Endodermal cell (in vitro differentiated cells): ENCODE measurements around the gene PYGB. TPM values are rescaled to one million over a fixed set of nuclear protein-coding genes. Genes with fewer than 3 reads are reported as not detected.

Experiments used
- DNase-seq: peaks from one replicate; pipeline ENCODE4 v3.0.0-alpha.2; 2017
- H3K27ac ChIP-seq: 2 replicates; pipeline ENCODE4 v1.5.1; 2013; ENCODE audit warnings: mild to moderate bottlenecking, low read depth, low read length, moderate library complexity
- H3K27me3 ChIP-seq: 2 replicates; pipeline ENCODE4 v1.6.1; 2013; ENCODE audit warnings: mild to moderate bottlenecking, low read length, moderate library complexity; ENCODE audit not compliant: insufficient read depth, control insufficient read depth, poor library complexity, severe bottlenecking
- H3K36me3 ChIP-seq: 2 replicates; pipeline ENCODE4 v1.7.0; 2013; ENCODE audit warnings: mild to moderate bottlenecking, low read length, moderate library complexity; ENCODE audit not compliant: control insufficient read depth, insufficient read depth
- H3K4me1 ChIP-seq: one replicate; pipeline ENCODE4 v1.7.0; 2013; ENCODE audit warnings: low read length; ENCODE audit not compliant: control insufficient read depth, insufficient read depth
- H3K4me3 ChIP-seq: 2 replicates; pipeline ENCODE4 v1.5.1; 2013; ENCODE audit warnings: mild to moderate bottlenecking, low read length, moderate library complexity
- H3K9ac ChIP-seq: 2 replicates; pipeline ENCODE4 v1.6.1; 2013; ENCODE audit warnings: mild to moderate bottlenecking, low read length, moderate library complexity; ENCODE audit not compliant: poor library complexity, severe bottlenecking; ENCODE audit errors: extremely low read depth
- H3K9me3 ChIP-seq: 2 replicates; pipeline ENCODE4 v1.6.1; 2013; ENCODE audit warnings: mild to moderate bottlenecking, low read length, moderate library complexity; ENCODE audit not compliant: control insufficient read depth
- H3K27ac Mint-ChIP-seq: 2 replicates; pipeline ENCODE4 v1.8.0; 2020; ENCODE audit warnings: mixed read lengths
- H3K27me3 Mint-ChIP-seq: 2 replicates; pipeline ENCODE4 v1.8.0; 2021; ENCODE audit warnings: mild to moderate bottlenecking, mixed read lengths; ENCODE audit not compliant: insufficient read depth
- H3K36me3 Mint-ChIP-seq: 2 replicates; pipeline ENCODE4 v1.8.0; 2020; ENCODE audit warnings: low read depth, mixed read lengths
- H3K4me1 Mint-ChIP-seq: 2 replicates; pipeline ENCODE4 v1.8.0; 2020; ENCODE audit warnings: mixed read lengths
- H3K4me3 Mint-ChIP-seq: 2 replicates; pipeline ENCODE4 v1.8.0; 2020; ENCODE audit warnings: mild to moderate bottlenecking, moderate library complexity, mixed read lengths
- H3K9me3 Mint-ChIP-seq: 2 replicates; pipeline ENCODE4 v1.8.0; 2020; ENCODE audit warnings: mild to moderate bottlenecking, mixed read lengths
- CTCF ChIP-seq: fragments of 200-600 bp; sonication (generic); conservative IDR thresholded peaks from 2 replicates; pipeline ENCODE4 v1.5.0; 2021; ENCODE audit warnings: antibody characterized with exemption, mild to moderate bottlenecking
- WGBS, 2 experiments: methylation state at CpG; one replicate each; pipeline versions ENCODE4 v1.1.5 to v1.1.7; 2013; ENCODE audit warnings: missing lambda C conversion rate in 2 of 2, mixed read lengths in 1 of 2; ENCODE audit not compliant: insufficient coverage in 1 of 2, insufficient read length in 1 of 2; 5-methylcytosine and 5-hydroxymethylcytosine counted together
- total RNA-seq, 2 donors: library from RNA; stranded (reverse); fragmentation: NEBNext Ultra II Directional in 1 of 2; extraction: Animal tissue kit (Norgen Biotek cat#: 25700) in 1 of 2; gene quantifications; 2 replicates in 1 of 2; 3 replicates in 1 of 2; pipeline ENCODE4 v1.2.1, GENCODE V29; 2021

Gene PYGB
- total RNA-seq, 2 donors from 2014 or later: 59.3 to 66.8 TPM

- H3K27me3 Mint-ChIP-seq: peaks cover 15% of the 10 kb centered on the region
- H3K4me1 Mint-ChIP-seq: peaks cover 36% of the 10 kb centered on the region
- no peak overlapping the region for H3K9ac ChIP-seq
- no peak overlapping the region for H3K4me3 ChIP-seq
- H3K27ac Mint-ChIP-seq: no peak overlapping the region
- peak; percentile 10 for DNase-seq
- no peaks in the 10 kb centered on the region for H3K36me3 ChIP-seq
- no peak for TF ChIP-seq CTCF
- H3K27ac ChIP-seq: no peak overlapping the region
- peaks cover 5% of the 10 kb centered on the region for H3K9me3 Mint-ChIP-seq
- H3K4me3 Mint-ChIP-seq: no peak overlapping the region
- no peaks in the 10 kb centered on the region for H3K36me3 Mint-ChIP-seq
- H3K4me1 ChIP-seq: no peaks in the 10 kb centered on the region
- H3K9me3 ChIP-seq: peaks cover 10% of the 10 kb centered on the region
- H3K27me3 ChIP-seq: no peaks in the 10 kb centered on the region
Observed at GRCh38 chr20:25243416-25243979, 4.4 kb upstream of the PYGB start.

GRCh38 chr20:25244976-25245375, 2.9 kb upstream of the PYGB start:
- H3K27me3 ChIP-seq: no peaks in the 10 kb centered on the region
- Mint-ChIP-seq H3K36me3 (no peaks in the 10 kb centered on the region), H3K27ac (no peak overlapping the region), H3K4me1 (peaks cover 46% of the 10 kb centered on the region), H3K27me3 (peaks cover 13% of the 10 kb centered on the region), H3K4me3 (no peak overlapping the region), H3K9me3 (peaks cover 5% of the 10 kb centered on the region)
- H3K9me3 ChIP-seq: peaks cover 10% of the 10 kb centered on the region
- TF ChIP-seq CTCF: no peak
- no peak overlapping the region for H3K9ac ChIP-seq
- WGBS, 2 experiments: 96 to 100% methylated on average over 3 to 4 of the region's 5 CpGs
- no peaks in the 10 kb centered on the region for H3K36me3 ChIP-seq
- H3K4me3 ChIP-seq: no peak overlapping the region
- H3K27ac ChIP-seq: no peak overlapping the region
- no peaks in the 10 kb centered on the region for H3K4me1 ChIP-seq
- no peak for DNase-seq

GRCh38 chr20:25245461-25245860, 2.4 kb upstream of the PYGB start:
- H3K4me1 Mint-ChIP-seq: peaks cover 46% of the 10 kb centered on the region
- H3K4me1 ChIP-seq: no peaks in the 10 kb centered on the region
- H3K4me3 Mint-ChIP-seq: no peak overlapping the region

More at GRCh38 chr20:25245461-25245860, 2.4 kb upstream of the PYGB start:
- peaks cover 10% of the 10 kb centered on the region for H3K9me3 ChIP-seq
- peaks cover 13% of the 10 kb centered on the region for H3K27me3 Mint-ChIP-seq
- no peaks in the 10 kb centered on the region for H3K36me3 ChIP-seq
- peak; percentile 45 for DNase-seq
- H3K27ac ChIP-seq: no peak overlapping the region
- no peak overlapping the region for H3K27ac Mint-ChIP-seq
- H3K9me3 Mint-ChIP-seq: peaks cover 5% of the 10 kb centered on the region
- no peaks in the 10 kb centered on the region for H3K36me3 Mint-ChIP-seq
- H3K27me3 ChIP-seq: no peaks in the 10 kb centered on the region
- WGBS, 2 experiments: 92% methylated on average over 1 of the region's 1 CpG; no CpG with 5 or more reads in 1 of the 2 experiments
- no peak for TF ChIP-seq CTCF
- no peak overlapping the region for H3K9ac ChIP-seq
- H3K4me3 ChIP-seq: no peak overlapping the region
